Inferior parietal cortex (tissue), 1 donor: ENCODE measurements around the gene SORCS2.

ENCODE experiments used
- DNase-seq: peaks from one replicate; pipeline ENCODE4 v3.0.0-alpha.2; 2016; ENCODE audit errors: extremely low spot score

The SORCS2 gene

GRCh38 chr4:7726665-7727413, 534.5 kb downstream of the SORCS2 start:
- no peak for DNase-seq

- DNase-seq = no peak
Observed at GRCh38 chr4:7727749-7728148, 535.4 kb downstream of the SORCS2 start.

GRCh38 chr4:7731437-7731836, 539.1 kb downstream of the SORCS2 start:
- DNase-seq = no peak

GRCh38 chr4:7732263-7732662, 539.9 kb downstream of the SORCS2 start:
- no peak for DNase-seq

- DNase-seq = no peak
Observed at GRCh38 chr4:7733201-7733600, 540.9 kb downstream of the SORCS2 start.

GRCh38 chr4:7733801-7734650, 541.7 kb downstream of the SORCS2 start:
- no peak for DNase-seq

GRCh38 chr4:7734651-7735260, 542.4 kb downstream of the SORCS2 start:
- DNase-seq = no peak

GRCh38 chr4:7735395-7735794, 543.1 kb downstream of the SORCS2 start:
- DNase-seq = no peak

GRCh38 chr4:7735961-7736360, 543.6 kb downstream of the SORCS2 start:
- no peak for DNase-seq

- DNase-seq = no peak
Observed at GRCh38 chr4:7736436-7737267, 544.3 kb downstream of the SORCS2 start.

- DNase-seq = no peak
Observed at GRCh38 chr4:7737268-7737645, 544.9 kb downstream of the SORCS2 start.

GRCh38 chr4:7737752-7738457, 545.6 kb downstream of the SORCS2 start:
- no peak for DNase-seq

GRCh38 chr4:7738458-7739076, 546.2 kb downstream of the SORCS2 start:
- no peak for DNase-seq

GRCh38 chr4:7739077-7739917, 547.0 kb downstream of the SORCS2 start:
- no peak for DNase-seq

- DNase-seq = no peak
Observed at GRCh38 chr4:7739918-7740865, 547.9 kb downstream of the SORCS2 start.

- DNase-seq = no peak
Observed at GRCh38 chr4:7740866-7741525, 548.7 kb downstream of the SORCS2 start.

- no peak for DNase-seq
Observed at GRCh38 chr4:7741946-7742806, 549.8 kb downstream of the SORCS2 start.
